Measurements from ENCODE around the gene PSPC1.
"Not testable (repeated sequence)": the region's sequence is repeated elsewhere in the genome, so short reads cannot be mapped to it uniquely, and the experiment has no call there.

PSPC1 gene

DNA sequence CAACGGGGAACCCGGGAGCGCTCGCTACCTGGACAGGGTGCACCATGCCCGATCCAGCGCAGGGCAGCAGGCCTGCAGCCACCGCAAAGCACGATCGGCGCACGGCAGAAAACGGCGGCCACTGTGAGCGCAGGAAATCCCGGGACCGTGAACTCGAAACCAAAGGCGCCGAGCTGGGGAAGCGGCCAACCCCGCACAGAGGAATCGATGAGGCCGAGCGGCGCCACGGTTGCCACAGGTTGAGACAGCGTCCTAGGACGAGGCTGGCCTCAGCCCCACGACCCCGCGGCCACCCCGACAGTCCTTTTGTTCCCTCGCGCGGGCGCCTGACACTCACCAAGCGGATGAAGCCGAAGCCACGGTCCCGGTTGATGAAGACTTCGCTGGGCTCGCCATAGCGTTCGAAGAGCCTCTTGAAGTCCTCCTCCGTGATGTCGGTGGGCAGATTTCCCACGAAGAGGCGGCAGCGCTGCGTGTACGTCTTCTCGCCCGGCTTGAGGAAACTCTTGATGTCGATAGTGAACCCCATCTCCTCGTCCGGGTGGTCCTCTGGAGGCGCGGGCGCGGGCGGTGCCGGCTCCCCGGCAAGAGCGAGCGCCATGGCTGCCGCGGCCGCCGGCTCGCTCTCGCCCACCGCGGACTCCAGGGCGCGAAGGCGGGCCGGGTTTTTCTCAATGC is 557 bp downstream of the PSPC1 start:
- ChIA-PET CTCF (interaction anchor here (1.1 kb wide), 1 partner anchor 9 kb away, joined by 3 read pairs; no protein-coding TSS in a partner anchor), POLR2A (interaction anchor here (0.6 kb wide), 1 partner anchor 1137 kb away, joined by 3 read pairs; no protein-coding TSS in a partner anchor)
- TF ChIP-seq, protein P1, sequence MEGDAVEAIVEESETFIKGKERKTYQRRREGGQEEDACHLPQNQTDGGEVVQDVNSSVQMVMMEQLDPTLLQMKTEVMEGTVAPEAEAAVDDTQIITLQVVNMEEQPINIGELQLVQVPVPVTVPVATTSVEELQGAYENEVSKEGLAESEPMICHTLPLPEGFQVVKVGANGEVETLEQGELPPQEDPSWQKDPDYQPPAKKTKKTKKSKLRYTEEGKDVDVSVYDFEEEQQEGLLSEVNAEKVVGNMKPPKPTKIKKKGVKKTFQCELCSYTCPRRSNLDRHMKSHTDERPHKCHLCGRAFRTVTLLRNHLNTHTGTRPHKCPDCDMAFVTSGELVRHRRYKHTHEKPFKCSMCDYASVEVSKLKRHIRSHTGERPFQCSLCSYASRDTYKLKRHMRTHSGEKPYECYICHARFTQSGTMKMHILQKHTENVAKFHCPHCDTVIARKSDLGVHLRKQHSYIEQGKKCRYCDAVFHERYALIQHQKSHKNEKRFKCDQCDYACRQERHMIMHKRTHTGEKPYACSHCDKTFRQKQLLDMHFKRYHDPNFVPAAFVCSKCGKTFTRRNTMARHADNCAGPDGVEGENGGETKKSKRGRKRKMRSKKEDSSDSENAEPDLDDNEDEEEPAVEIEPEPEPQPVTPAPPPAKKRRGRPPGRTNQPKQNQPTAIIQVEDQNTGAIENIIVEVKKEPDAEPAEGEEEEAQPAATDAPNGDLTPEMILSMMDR (IDR thresholded peaks at IDR 0.05; ENCODE audit: control extremely low read depth, extremely low read depth, low read depth, missing control alignments): no peak
- peak; percentile 42 for DNase-seq (ENCODE audit: extremely low spot score)

DNA sequence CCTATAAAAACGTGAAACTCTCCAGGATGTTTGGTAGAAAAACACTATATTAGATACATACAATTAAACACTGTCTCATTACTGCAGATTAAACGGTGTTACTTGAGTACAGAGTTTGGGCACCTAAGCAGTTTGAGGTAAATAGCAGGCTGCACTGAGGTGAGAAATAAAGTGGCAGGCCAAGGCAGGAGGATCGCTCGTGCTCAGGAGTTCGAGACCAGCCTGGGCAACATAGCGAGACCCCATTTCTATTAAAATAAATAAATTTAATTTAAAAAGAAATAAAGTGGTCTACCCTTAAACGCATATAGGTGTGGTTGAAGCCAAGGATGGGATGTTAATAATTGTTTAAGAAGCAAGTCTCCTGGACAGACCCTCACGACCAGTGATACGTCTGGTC is 1.2 kb downstream of the PSPC1 start:
- no peak for DNase-seq (ENCODE audit: extremely low spot score)
- POLR2A ChIA-PET: no interaction called here
- CTCF ChIA-PET: no interaction called here
- TF ChIP-seq, protein P1 (IDR thresholded peaks at IDR 0.05; ENCODE audit: control extremely low read depth, extremely low read depth, low read depth, missing control alignments): no peak

DNA sequence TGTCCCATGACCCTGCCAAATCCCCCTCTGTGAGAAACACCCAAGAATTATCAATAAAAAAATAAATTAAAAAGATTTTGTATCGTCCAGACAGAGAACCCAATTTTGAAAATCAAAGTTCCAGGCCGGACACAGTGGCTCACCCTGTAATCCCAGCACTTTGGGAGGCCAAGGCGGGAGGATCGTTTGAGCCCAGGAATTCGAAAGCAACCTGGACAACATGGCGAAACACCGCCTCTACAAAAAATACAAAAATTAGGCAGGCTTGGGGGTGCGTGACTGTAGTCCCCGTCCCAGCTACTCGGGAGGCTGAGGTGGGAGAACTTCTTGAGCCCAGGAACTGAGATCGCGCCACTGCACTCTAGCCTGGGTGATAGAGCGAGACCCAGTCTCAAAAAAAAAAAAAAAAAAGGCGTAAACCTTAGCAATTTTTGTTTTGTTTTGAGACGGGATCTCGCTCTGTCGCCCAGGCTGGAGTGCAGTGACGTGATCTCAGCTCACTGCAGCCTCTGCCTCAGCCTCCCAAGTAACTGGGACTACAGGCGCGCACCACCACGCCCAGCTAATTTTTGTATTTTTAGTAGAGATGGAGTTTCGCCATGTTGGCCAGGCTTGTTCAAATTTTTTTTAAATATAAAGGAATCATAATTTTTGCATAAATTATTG is 1.9 kb downstream of the PSPC1 start:
- CTCF ChIA-PET; DNase-seq (ENCODE audit: extremely low spot score); POLR2A ChIA-PET: not testable (repeated sequence)

DNA sequence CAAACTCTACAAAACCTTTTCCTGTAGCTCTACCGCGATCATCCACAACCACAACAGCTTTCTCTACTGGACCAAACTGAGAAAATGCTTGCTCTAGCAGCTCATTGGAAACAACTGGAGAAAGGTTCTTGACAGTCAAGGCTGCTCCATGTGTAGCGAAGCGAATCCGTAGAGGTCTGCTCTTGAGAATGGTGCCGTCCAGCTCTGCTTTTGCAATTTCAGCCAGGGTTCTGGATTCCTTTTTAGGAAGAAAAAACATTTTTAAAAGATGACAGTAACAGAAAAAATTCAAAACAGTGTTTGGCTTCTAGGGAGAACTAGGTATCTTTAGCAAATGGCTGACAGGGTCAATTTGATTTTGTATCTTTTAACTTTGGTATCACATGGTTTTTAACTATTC is 10.4 kb downstream of the PSPC1 start:
- TF ChIP-seq, protein P1 (IDR thresholded peaks at IDR 0.05; ENCODE audit: control extremely low read depth, extremely low read depth, low read depth, missing control alignments): no peak
- CTCF ChIA-PET: interaction anchor here (1.6 kb wide), 1 partner anchor 10 kb away, joined by 4 read pairs; no protein-coding TSS in a partner anchor
- POLR2A ChIA-PET: interaction anchor here (0.6 kb wide), 1 partner anchor 10 kb away, joined by 4 read pairs; no protein-coding TSS in a partner anchor
- no peak for DNase-seq (ENCODE audit: extremely low spot score)

DNA sequence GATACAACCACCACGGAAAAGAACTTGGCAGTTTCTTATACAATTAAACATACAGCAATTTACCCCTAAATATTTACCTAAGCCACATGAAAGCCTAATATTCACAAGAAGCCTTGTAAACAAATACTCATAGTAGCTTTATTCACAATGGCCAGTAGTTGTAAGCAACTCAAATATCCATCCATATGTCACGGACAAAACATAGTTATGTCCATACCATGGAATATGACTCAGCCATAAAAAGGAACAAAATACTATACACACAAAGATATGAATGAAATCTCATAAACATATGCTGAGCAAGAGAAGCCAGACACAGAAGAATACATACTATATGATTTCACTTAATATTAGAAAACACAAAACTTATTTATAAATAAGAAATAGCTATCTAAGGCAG is 12.9 kb downstream of the PSPC1 start:
- DNase-seq (ENCODE audit: extremely low spot score): no peak
- POLR2A ChIA-PET: no interaction called here
- CTCF ChIA-PET: interaction anchor here (0.6 to 0.9 kb wide), 2 partner anchors 61 to 96 kb away, joined by 3 read pairs; no protein-coding TSS in a partner anchor
- TF ChIP-seq, protein P1 (IDR thresholded peaks at IDR 0.05; ENCODE audit: control extremely low read depth, extremely low read depth, low read depth, missing control alignments): no peak

DNA sequence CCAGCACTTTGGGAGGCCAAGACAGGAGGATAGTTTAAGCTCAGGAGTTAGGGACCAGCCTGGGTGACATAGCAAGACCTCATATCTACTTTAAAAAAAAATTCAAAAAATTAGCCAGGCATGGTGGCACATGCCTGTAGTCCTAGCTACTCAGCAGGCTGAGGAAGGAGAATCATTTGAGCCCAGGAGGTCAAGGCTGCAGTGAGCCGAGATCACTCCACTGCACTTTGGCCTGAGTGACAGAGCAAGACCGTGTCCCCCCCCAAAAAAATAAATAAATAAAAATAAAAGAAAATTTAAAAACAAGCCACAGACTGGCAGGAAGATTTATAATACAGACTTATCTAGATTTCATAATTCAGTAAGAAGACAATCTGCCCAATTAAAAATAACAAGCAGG is 14.8 kb downstream of the PSPC1 start:
- TF ChIP-seq, protein P1 (IDR thresholded peaks at IDR 0.05; ENCODE audit: control extremely low read depth, extremely low read depth, low read depth, missing control alignments): no peak
- CTCF ChIA-PET: interaction anchor here (1.6 kb wide), 1 partner anchor 82 kb away, joined by 3 read pairs; no protein-coding TSS in a partner anchor

DNA sequence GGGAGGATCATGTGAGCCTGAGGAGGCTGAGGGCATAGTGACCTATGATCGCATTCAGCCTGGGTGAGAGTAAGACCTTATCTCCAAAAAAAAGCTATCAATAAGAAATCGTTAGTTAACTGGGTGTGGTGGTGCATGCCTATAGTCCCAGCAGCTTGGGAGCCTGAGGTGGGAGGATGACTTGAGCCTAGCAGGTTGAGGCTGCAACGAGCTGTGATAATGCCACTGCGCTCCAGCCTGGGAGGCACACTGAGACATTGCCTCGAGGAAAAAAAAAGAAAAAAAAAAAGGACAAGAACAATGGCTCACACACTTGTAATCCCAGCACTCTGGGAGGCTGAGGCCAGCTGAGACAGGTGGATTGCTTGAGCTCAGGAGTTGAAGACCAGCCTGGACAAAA is 16.2 kb downstream of the PSPC1 start:
- ChIA-PET POLR2A (no interaction called here), CTCF (interaction anchor here (1.6 kb wide), 1 partner anchor 81 kb away, joined by 3 read pairs; no protein-coding TSS in a partner anchor)
- TF ChIP-seq, protein P1 (IDR thresholded peaks at IDR 0.05; ENCODE audit: control extremely low read depth, extremely low read depth, low read depth, missing control alignments): no peak
- DNase-seq (ENCODE audit: extremely low spot score): no peak

More for the DNA sequence above, 14.8 kb downstream of the PSPC1 start:
- DNase-seq (ENCODE audit: extremely low spot score): no peak
- POLR2A ChIA-PET: no interaction called here

Measured in GM10248 (cell line).